Ectodermal cell (in vitro differentiated cells): ENCODE data around the gene ZYG11A.

Experiments used
- H3K27ac ChIP-seq: 2 replicates; pipeline ENCODE4 v1.7.0; 2013; ENCODE audit warnings: mild to moderate bottlenecking, low read depth, low read length; ENCODE audit not compliant: insufficient read depth, poor library complexity, severe bottlenecking
- H3K27me3 ChIP-seq: 2 replicates; pipeline ENCODE4 v1.7.0; 2013; ENCODE audit warnings: mild to moderate bottlenecking, low read length; ENCODE audit not compliant: insufficient read depth, control insufficient read depth, poor library complexity, severe bottlenecking
- H3K36me3 ChIP-seq: one replicate; pipeline ENCODE4 v1.7.0; 2013; ENCODE audit warnings: low read length; ENCODE audit not compliant: control insufficient read depth, insufficient read depth
- H3K4me1 ChIP-seq: one replicate; pipeline ENCODE4 v1.7.0; 2013; ENCODE audit warnings: low read length; ENCODE audit not compliant: control insufficient read depth, insufficient read depth
- H3K4me3 ChIP-seq: 2 replicates; pipeline ENCODE4 v1.7.0; 2013; ENCODE audit warnings: low read depth, low read length, control low read depth; ENCODE audit not compliant: insufficient read depth
- H3K9me3 ChIP-seq: 2 replicates; pipeline ENCODE4 v1.7.0; 2013; ENCODE audit warnings: mild to moderate bottlenecking, low read length, moderate library complexity; ENCODE audit not compliant: control insufficient read depth
- WGBS, 2 experiments: methylation state at CpG; one replicate each; pipeline ENCODE4 v1.1.7; 2013; ENCODE audit warnings: missing lambda C conversion rate in 2 of 2; 5-methylcytosine and 5-hydroxymethylcytosine counted together

Gene ZYG11A

GRCh38 chr1:52916241-52916975 lies 73.8 kb downstream of the ZYG11A start:
- 89 to 90% methylated on average over 10 of the region's 10 CpGs for WGBS, 2 experiments
- H3K4me1 ChIP-seq, result no peaks in the 10 kb centered on the region
- H3K27ac ChIP-seq, result no peak overlapping the region
- H3K4me3 ChIP-seq, result no peak overlapping the region
- H3K27me3 ChIP-seq, result peaks cover 22% of the 10 kb centered on the region
- H3K36me3 ChIP-seq, result no peaks in the 10 kb centered on the region
- H3K9me3 ChIP-seq, result no peaks in the 10 kb centered on the region

- H3K4me1 ChIP-seq, result no peaks in the 10 kb centered on the region
- H3K36me3 ChIP-seq, result no peaks in the 10 kb centered on the region
- 86 to 92% methylated on average over 4 to 7 of the region's 7 CpGs for WGBS, 2 experiments
- no peak overlapping the region for H3K4me3 ChIP-seq
- H3K27me3 ChIP-seq, result peaks cover 30% of the 10 kb centered on the region
- no peak overlapping the region for H3K27ac ChIP-seq
- no peaks in the 10 kb centered on the region for H3K9me3 ChIP-seq
Measured at GRCh38 chr1:52917156-52917555, 74.6 kb downstream of the ZYG11A start.

- Histone ChIP-seq H3K9me3 (no peaks in the 10 kb centered on the region), H3K4me1 (no peaks in the 10 kb centered on the region), H3K27ac (no peak overlapping the region), H3K36me3 (no peaks in the 10 kb centered on the region), H3K27me3 (peaks cover 34% of the 10 kb centered on the region), H3K4me3 (no peak overlapping the region)
- 100% methylated on average over 1 of the region's 1 CpG for WGBS, 2 experiments
Measured at GRCh38 chr1:52917581-52917980, 75.0 kb downstream of the ZYG11A start.

GRCh38 chr1:52918201-52918600 lies 75.6 kb downstream of the ZYG11A start:
- Histone ChIP-seq H3K36me3 (no peaks in the 10 kb centered on the region), H3K4me1 (no peaks in the 10 kb centered on the region), H3K4me3 (no peak overlapping the region), H3K9me3 (no peaks in the 10 kb centered on the region), H3K27me3 (peaks cover 40% of the 10 kb centered on the region), H3K27ac (no peak overlapping the region)
- 89 to 97% methylated on average over 5 to 6 of the region's 6 CpGs for WGBS, 2 experiments

GRCh38 chr1:52919051-52919722 lies 76.6 kb downstream of the ZYG11A start:
- 95 to 96% methylated on average over 7 of the region's 7 CpGs for WGBS, 2 experiments
- H3K4me1 ChIP-seq, result no peaks in the 10 kb centered on the region
- H3K27ac ChIP-seq, result no peak overlapping the region
- no peaks in the 10 kb centered on the region for H3K36me3 ChIP-seq
- no peaks in the 10 kb centered on the region for H3K9me3 ChIP-seq
- no peak overlapping the region for H3K4me3 ChIP-seq
- H3K27me3 ChIP-seq, result peaks cover 47% of the 10 kb centered on the region

- Histone ChIP-seq H3K4me3 (no peak overlapping the region), H3K27ac (no peak overlapping the region), H3K27me3 (peaks cover 53% of the 10 kb centered on the region), H3K4me1 (no peaks in the 10 kb centered on the region), H3K9me3 (no peaks in the 10 kb centered on the region), H3K36me3 (no peaks in the 10 kb centered on the region)
- 91 to 94% methylated on average over 10 of the region's 10 CpGs for WGBS, 2 experiments
Measured at GRCh38 chr1:52919723-52920483, 77.3 kb downstream of the ZYG11A start.

GRCh38 chr1:52920791-52921291 lies 78.3 kb downstream of the ZYG11A start:
- WGBS, 2 experiments, result 20 to 21% methylated on average over 35 of the region's 35 CpGs
- H3K4me3 ChIP-seq, result peak overlapping the region; percentile 44
- H3K9me3 ChIP-seq, result no peaks in the 10 kb centered on the region
- H3K27ac ChIP-seq, result no peak overlapping the region
- H3K36me3 ChIP-seq, result no peaks in the 10 kb centered on the region
- no peaks in the 10 kb centered on the region for H3K4me1 ChIP-seq
- H3K27me3 ChIP-seq, result peaks cover 61% of the 10 kb centered on the region

- no peaks in the 10 kb centered on the region for H3K9me3 ChIP-seq
- no peak overlapping the region for H3K4me3 ChIP-seq
- H3K27ac ChIP-seq, result no peak overlapping the region
- peaks cover 3% of the 10 kb centered on the region for H3K4me1 ChIP-seq
- 75 to 81% methylated on average over 5 of the region's 5 CpGs for WGBS, 2 experiments
- peaks cover 83% of the 10 kb centered on the region for H3K27me3 ChIP-seq
- no peaks in the 10 kb centered on the region for H3K36me3 ChIP-seq
Measured at GRCh38 chr1:52925571-52926005, 83.0 kb downstream of the ZYG11A start.

GRCh38 chr1:52926864-52927211 lies 84.3 kb downstream of the ZYG11A start:
- WGBS, 2 experiments, result 24 to 25% methylated on average over 12 of the region's 12 CpGs
- peaks cover 71% of the 10 kb centered on the region for H3K27me3 ChIP-seq

More at GRCh38 chr1:52926864-52927211, 84.3 kb downstream of the ZYG11A start:
- Histone ChIP-seq H3K4me1 (peaks cover 3% of the 10 kb centered on the region), H3K36me3 (no peaks in the 10 kb centered on the region), H3K4me3 (peak overlapping the region; percentile 54), H3K9me3 (no peaks in the 10 kb centered on the region), H3K27ac (no peak overlapping the region)
